HG02981 (cell line): ENCODE data around the gene SCAF1.

Source experiments
- ATAC-seq: cut with Tn5 transposase; IDR thresholded peaks from one replicate; pipeline ENCODE4 v1.9.1; 2021; ENCODE audit warnings: mild to moderate bottlenecking, moderate library complexity; ENCODE audit not compliant: unreplicated experiment

Gene SCAF1

GRCh38 chr19:49664171-49665035 lies 22.4 kb downstream of the SCAF1 start:
- ATAC-seq = no peak

- no peak for ATAC-seq
Observed at GRCh38 chr19:49665036-49665350, 23.0 kb downstream of the SCAF1 start.

- ATAC-seq = peak; percentile 83
Observed at GRCh38 chr19:49665351-49666119, 23.5 kb downstream of the SCAF1 start, which contains the start of the genes BCL2L12 and IRF3. TSS of gene BCL2L12 (plus strand) at chr19:49665933. CDS start at chr19:49666693, 760 bp downstream. TSS of gene IRF3 (minus strand) at chr19:49665857. CDS start at chr19:49664838, 1,019 bp downstream.

GRCh38 chr19:49666120-49666444 lies 24.1 kb downstream of the SCAF1 start:
- ATAC-seq = no peak

GRCh38 chr19:49667473-49667872 lies 25.5 kb downstream of the SCAF1 start:
- no peak for ATAC-seq

- ATAC-seq = no peak
Observed at GRCh38 chr19:49669516-49669915, 27.5 kb downstream of the SCAF1 start.

GRCh38 chr19:49672131-49672919 lies 30.3 kb downstream of the SCAF1 start:
- ATAC-seq = no peak

- no peak for ATAC-seq
Observed at GRCh38 chr19:49676136-49676783, 34.3 kb downstream of the SCAF1 start.

GRCh38 chr19:49676784-49677230 lies 34.8 kb downstream of the SCAF1 start:
- peak; percentile 63 for ATAC-seq

- no peak for ATAC-seq
Observed at GRCh38 chr19:49677231-49677900, 35.4 kb downstream of the SCAF1 start, which contains the start of gene PRMT1. TSS of gene PRMT1 (plus strand) at chr19:49677271. CDS start at chr19:49677281, 10 bp downstream.

GRCh38 chr19:49677901-49678674 lies 36.1 kb downstream of the SCAF1 start:
- ATAC-seq = no peak

- ATAC-seq = no peak
Observed at GRCh38 chr19:49678985-49679770, 37.2 kb downstream of the SCAF1 start.

- no peak for ATAC-seq
Observed at GRCh38 chr19:49679771-49680413, 37.9 kb downstream of the SCAF1 start.

GRCh38 chr19:49680421-49681351 lies 38.7 kb downstream of the SCAF1 start:
- ATAC-seq = no peak

GRCh38 chr19:49681830-49682229 lies 39.8 kb downstream of the SCAF1 start:
- ATAC-seq = no peak

GRCh38 chr19:49682274-49682673 lies 40.3 kb downstream of the SCAF1 start:
- ATAC-seq = no peak

GRCh38 chr19:49683814-49684250 lies 41.8 kb downstream of the SCAF1 start:
- no peak for ATAC-seq
